Measurements from ENCODE around the gene COPS2. TPM values are rescaled to one million over a fixed set of nuclear protein-coding genes. Genes with fewer than 3 reads are reported as not detected.
"Not testable (repeated sequence)": the region's sequence is repeated elsewhere in the genome, so short reads cannot be mapped to it uniquely, and the experiment has no call there.

Gene COPS2
- total RNA-seq, 1 experiment from 2014 or later = 88.3 TPM

GRCh38 chr15:49185473-49185872 lies 30.1 kb upstream of the COPS2 start:
- no CpG with 5 or more reads among the region's 1 CpG for WGBS (ENCODE audit: extremely low coverage, insufficient read length, low lambda C conversion rate)
- no peaks in the 10 kb centered on the region for H4K20me1 ChIP-seq (ENCODE audit: control insufficient read depth, insufficient read depth, insufficient read length)
- no peak overlapping the region for H2AK5ac ChIP-seq (ENCODE audit: insufficient read length, low read length)
- no peaks in the 10 kb centered on the region for H3K23me2 ChIP-seq (ENCODE audit: insufficient read length, low read depth, low read length, poor library complexity, severe bottlenecking)
- no peaks in the 10 kb centered on the region for H3K9me3 ChIP-seq (ENCODE audit: control insufficient read depth, low read depth, low read length)
- H3K18ac ChIP-seq (ENCODE audit: insufficient read length, low read depth, low read length) = no peak overlapping the region
- H4K91ac ChIP-seq (ENCODE audit: insufficient read length, low read depth, low read length) = no peak overlapping the region
- H2BK15ac ChIP-seq (ENCODE audit: low read depth, low read length) = no peak overlapping the region
- no peak overlapping the region for H3K23ac ChIP-seq (ENCODE audit: insufficient read length, low read depth, low read length)
- Mint-ChIP-seq H3K9me3 (no peaks in the 10 kb centered on the region; a peak in 1 of 5 replicates), H3K4me1 (peaks cover 24 to 28% of the 10 kb centered on the region in 2 experiments), H3K27ac (no peak overlapping the region), H3K36me3 (ENCODE audit: insufficient read depth in 1 of 3, low read depth in 3 of 3) (peaks cover 0 to 4% (median 2%) of the 10 kb centered on the region in 3 experiments; a peak in 6 of 7 replicates), H3K27me3 (ENCODE audit: low read depth) (no peaks in the 10 kb centered on the region), H3K4me3 (no peak overlapping the region)
- no peak for DNase-seq
- H3K4me1 ChIP-seq (ENCODE audit: insufficient read depth, low read length) = no peaks in the 10 kb centered on the region
- no peak overlapping the region for H2BK120ac ChIP-seq (ENCODE audit: low read depth, low read length, poor library complexity, severe bottlenecking)
- H2BK12ac ChIP-seq (ENCODE audit: insufficient read length, low read depth, low read length) = no peak overlapping the region
- H3K79me2 ChIP-seq (ENCODE audit: insufficient read depth, low read length) = no peaks in the 10 kb centered on the region
- TF ChIP-seq CTCF (conservative IDR thresholded peaks at IDR 0.05) = no peak
- H2AFZ ChIP-seq (ENCODE audit: low read length) = no peak overlapping the region
- no peak overlapping the region for H3K27ac ChIP-seq (ENCODE audit: insufficient read length, low read depth, low read length)
- H3K4me2 ChIP-seq (ENCODE audit: insufficient read depth, insufficient read length, low read length) = no peak overlapping the region
- no peak overlapping the region for H3K4ac ChIP-seq (ENCODE audit: low read depth, low read length)
- H3K9ac ChIP-seq (ENCODE audit: extremely low read depth, insufficient read length, low read length) = no peak overlapping the region
- H3K56ac ChIP-seq (ENCODE audit: insufficient read length, low read depth, low read length) = no peak overlapping the region
- no peak overlapping the region for H2BK20ac ChIP-seq (ENCODE audit: low read depth, low read length, poor library complexity, severe bottlenecking)
- no peak overlapping the region for H4K5ac ChIP-seq (ENCODE audit: insufficient read length, low read depth, low read length)
- H3T11ph ChIP-seq (ENCODE audit: low read length) = no peak overlapping the region
- no peak overlapping the region for H3K14ac ChIP-seq (ENCODE audit: insufficient read depth, low read length)
- no peak overlapping the region for H4K8ac ChIP-seq (replicated peaks; ENCODE audit: insufficient read length, low read depth, low read length)
- H2BK5ac ChIP-seq (ENCODE audit: insufficient read length, low read length) = no peak overlapping the region
- H3K79me1 ChIP-seq (ENCODE audit: insufficient read depth, low read depth, low read length, poor library complexity, severe bottlenecking) = no peaks in the 10 kb centered on the region
- no peaks in the 10 kb centered on the region for H3K27me3 ChIP-seq (ENCODE audit: insufficient read depth, low read length)

GRCh38 chr15:49183741-49184140 lies 28.3 kb upstream of the COPS2 start:
- H3K36me3 Mint-ChIP-seq (ENCODE audit: insufficient read depth in 1 of 3, low read depth in 3 of 3); H3K27ac ChIP-seq (ENCODE audit: insufficient read length, low read depth, low read length); H2BK20ac ChIP-seq (ENCODE audit: low read depth, low read length, poor library complexity, severe bottlenecking); H3K9me3 Mint-ChIP-seq; H3K4me1 ChIP-seq (ENCODE audit: insufficient read depth, low read length); H3K23me2 ChIP-seq (ENCODE audit: insufficient read length, low read depth, low read length, poor library complexity, severe bottlenecking); H3K79me2 ChIP-seq (ENCODE audit: insufficient read depth, low read length); H2BK120ac ChIP-seq (ENCODE audit: low read depth, low read length, poor library complexity, severe bottlenecking); H3K4me3 Mint-ChIP-seq; H2AFZ ChIP-seq (ENCODE audit: low read length); H4K8ac ChIP-seq (replicated peaks; ENCODE audit: insufficient read length, low read depth, low read length); H3K4ac ChIP-seq (ENCODE audit: low read depth, low read length); H2BK5ac ChIP-seq (ENCODE audit: insufficient read length, low read length); H3K18ac ChIP-seq (ENCODE audit: insufficient read length, low read depth, low read length); H2BK15ac ChIP-seq (ENCODE audit: low read depth, low read length); H3K4me2 ChIP-seq (ENCODE audit: insufficient read depth, insufficient read length, low read length); DNase-seq; H3K14ac ChIP-seq (ENCODE audit: insufficient read depth, low read length); H3K27me3 ChIP-seq (ENCODE audit: insufficient read depth, low read length); H3K23ac ChIP-seq (ENCODE audit: insufficient read length, low read depth, low read length); H3K9me3 ChIP-seq (ENCODE audit: control insufficient read depth, low read depth, low read length); H3K79me1 ChIP-seq (ENCODE audit: insufficient read depth, low read depth, low read length, poor library complexity, severe bottlenecking); H3K27ac Mint-ChIP-seq; H2BK12ac ChIP-seq (ENCODE audit: insufficient read length, low read depth, low read length); H3T11ph ChIP-seq (ENCODE audit: low read length); H4K91ac ChIP-seq (ENCODE audit: insufficient read length, low read depth, low read length); H4K5ac ChIP-seq (ENCODE audit: insufficient read length, low read depth, low read length); H4K20me1 ChIP-seq (ENCODE audit: control insufficient read depth, insufficient read depth, insufficient read length); H3K27me3 Mint-ChIP-seq (ENCODE audit: low read depth); H3K9ac ChIP-seq (ENCODE audit: extremely low read depth, insufficient read length, low read length); H3K56ac ChIP-seq (ENCODE audit: insufficient read length, low read depth, low read length); H2AK5ac ChIP-seq (ENCODE audit: insufficient read length, low read length): not testable (repeated sequence)
- peaks cover 27 to 33% of the 10 kb centered on the region in 2 experiments for H3K4me1 Mint-ChIP-seq
- no CpG with 5 or more reads among the region's 3 CpGs for WGBS (ENCODE audit: extremely low coverage, insufficient read length, low lambda C conversion rate)

Measured in H9 (cell line).